HG02981 (cell line): ENCODE data around the gene NUBP2.

Experiments used
- ATAC-seq: cut with Tn5 transposase; IDR thresholded peaks from one replicate; pipeline ENCODE4 v1.9.1; 2021; ENCODE audit warnings: mild to moderate bottlenecking, moderate library complexity; ENCODE audit not compliant: unreplicated experiment

Gene NUBP2

DNA sequence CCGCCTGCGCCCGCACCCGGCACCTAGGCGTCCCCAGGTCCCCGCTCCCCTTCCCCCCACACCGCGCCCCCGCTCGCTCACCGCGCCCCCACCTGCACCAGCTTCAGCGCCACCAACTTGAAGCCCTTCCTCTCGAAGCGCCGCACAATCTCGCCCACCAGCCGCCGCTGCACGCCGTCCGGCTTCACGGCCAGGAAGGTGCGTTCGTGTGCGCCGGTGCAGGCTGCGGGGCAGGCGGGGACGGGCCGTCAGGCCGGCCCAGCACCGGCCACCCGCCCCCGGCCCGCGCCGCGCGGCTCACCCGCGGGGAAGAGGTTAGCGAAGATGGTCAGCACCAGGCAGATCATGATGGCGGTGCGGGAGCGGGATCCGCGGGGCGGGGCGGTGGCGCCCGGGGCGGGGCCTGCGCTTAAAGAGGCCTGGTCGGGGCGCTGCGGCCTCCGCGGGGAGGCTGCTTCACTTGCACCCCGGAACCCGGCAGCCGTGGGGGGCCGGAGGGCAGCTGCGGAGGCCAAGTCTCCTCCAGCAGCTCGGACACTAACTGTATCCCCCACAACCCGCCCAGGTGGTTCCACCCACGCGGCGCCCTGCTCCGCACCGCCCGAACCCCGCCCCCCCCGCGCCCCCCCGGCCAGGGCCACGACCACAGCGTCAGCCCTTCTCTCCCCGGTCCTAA is 11.4 kb upstream of the NUBP2 start, which contains the start of gene NME3:
Gene NME3, minus strand, starts transcription at position 356 of the 676 bp plus-strand sequence. Its CDS starts 9 bp downstream, at position 347.
- no peak for ATAC-seq

DNA sequence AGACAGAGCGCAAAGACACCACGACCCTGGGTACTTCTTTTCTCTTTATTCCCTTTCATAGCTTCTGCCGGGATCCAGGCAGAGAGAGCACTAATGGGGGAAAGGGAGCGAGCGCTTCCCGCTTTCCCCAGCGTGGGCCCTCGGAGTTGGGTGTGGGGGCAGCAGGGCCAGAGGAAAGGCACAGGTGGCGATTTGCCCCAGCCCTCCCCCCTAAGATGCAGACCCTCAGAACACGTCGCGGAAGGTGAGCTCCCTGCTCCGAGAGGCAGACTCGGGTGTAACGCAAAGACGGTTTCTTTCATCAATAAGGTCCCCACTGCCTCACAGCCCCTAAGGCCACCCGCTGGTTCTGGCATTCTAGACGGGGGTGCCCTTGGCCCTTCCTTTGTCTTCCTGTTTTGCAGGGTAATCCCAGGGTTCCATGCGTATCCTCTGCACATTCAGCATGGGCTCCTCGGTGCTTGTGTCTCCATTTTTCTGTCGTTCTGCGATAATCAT is 10.8 kb upstream of the NUBP2 start:
- ATAC-seq, result no peak

DNA sequence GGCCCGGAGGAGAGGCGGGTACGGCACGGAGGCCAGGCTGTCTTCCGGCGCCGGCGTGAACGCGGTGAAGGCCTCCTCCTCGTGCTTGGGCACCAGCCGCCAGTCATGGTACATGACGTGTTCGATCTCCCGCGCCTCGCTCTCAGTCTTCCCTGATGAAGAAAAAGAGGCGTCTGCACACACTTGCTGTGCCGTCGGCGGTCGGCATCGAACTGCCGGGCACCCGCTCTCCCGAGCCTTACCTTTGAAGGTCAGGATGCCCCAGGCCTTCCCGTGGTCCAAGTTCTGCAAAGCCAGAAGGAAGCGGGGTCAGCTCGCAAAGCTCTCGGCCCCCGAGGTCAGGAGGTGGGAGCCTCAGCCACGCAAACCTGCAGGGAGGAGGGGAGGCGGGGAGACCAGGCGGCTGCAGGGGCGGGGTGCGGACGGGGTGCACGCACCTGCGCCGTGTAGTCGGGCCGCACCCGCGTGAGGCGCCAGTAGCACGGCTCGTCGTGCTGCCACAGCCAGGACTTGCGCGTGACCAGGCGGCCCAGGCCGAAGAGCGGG is 10.3 kb upstream of the NUBP2 start, which contains the start of gene EME2:
Gene EME2, plus strand, starts transcription at position 449 of the 546 bp plus-strand sequence. CDS start 418 bp downstream, outside the sequence.
- no peak for ATAC-seq

DNA sequence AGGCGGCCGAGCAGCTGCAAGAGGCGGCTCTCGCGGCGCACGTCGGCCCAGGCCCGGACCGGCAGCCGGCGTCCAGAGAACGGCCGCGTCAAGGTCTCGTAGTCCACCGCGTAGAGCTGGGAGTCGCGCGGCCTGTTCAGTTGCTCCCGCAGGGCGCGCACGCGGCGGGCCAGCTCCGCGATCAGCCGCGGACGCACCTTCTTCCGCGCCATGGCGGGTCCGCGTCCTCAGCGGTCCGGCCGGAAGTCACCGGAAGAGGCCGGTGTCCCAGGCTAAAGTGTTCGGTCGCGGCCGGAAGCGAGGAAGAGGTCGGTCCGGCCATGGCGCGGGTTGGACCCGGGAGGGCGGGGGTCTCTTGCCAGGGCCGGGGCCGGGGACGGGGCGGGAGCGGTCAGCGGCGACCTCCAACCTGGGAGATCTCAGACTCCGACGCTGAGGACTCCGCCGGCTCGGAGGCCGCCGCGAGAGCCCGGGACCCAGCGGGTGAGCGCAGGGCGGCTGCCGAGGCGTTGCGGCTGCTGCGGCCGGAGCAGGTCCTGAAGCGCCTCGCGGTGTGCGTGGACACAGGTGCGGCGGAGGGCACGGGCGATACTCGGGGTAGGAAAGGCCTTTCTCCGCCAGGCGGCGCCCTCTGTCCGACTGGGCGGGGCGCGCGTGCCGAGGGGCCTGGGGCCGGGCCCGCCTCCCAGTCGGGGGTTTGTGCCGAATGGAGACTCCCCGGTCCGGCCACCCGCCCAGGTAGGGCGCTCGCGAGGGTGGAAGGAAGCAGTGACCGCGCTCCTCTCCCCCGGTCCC is 9.7 kb upstream of the NUBP2 start, which contains the start of gene MRPS34:
Gene MRPS34, minus strand, starts transcription at position 227 of the 795 bp plus-strand sequence. Its CDS starts 15 bp downstream, at position 212.
- peak; percentile 36 for ATAC-seq

DNA sequence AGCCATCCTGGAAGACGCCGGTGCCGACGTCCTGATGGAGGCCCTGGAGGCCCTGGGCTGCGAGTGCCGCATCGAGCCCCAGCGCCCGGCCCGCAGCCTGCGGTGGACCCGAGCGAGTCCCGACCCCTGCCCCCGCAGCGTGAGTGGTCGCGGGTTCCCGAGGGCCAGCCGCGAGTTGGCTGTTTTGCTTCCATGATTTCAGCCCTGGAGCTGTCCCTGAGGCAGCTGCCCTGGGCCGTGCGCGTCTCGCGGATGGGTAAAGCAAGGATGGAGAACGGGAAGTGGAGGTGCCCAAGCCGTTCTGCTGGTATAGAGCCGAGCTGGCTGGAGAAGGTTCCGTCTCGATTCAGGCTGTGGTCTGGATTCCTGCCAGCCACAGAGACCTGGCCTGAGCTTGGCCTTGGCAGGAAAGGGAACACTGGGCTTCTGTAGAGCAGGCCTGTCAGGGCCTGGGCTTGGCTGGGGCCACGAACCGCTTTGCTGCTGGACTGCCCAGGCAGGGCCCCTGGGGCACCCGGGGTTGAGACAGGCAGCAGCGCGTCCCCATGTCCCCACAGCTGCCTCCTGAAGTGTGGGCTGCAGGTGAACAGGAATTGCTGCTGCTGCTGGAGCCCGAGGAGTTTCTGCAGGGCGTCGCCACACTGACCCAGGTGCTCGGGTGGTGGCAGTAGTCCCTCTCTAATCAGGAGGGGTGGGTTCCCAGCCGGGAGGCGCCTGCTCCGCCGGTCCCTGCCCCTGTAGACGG is 8.9 kb upstream of the NUBP2 start:
- ATAC-seq, result no peak

DNA sequence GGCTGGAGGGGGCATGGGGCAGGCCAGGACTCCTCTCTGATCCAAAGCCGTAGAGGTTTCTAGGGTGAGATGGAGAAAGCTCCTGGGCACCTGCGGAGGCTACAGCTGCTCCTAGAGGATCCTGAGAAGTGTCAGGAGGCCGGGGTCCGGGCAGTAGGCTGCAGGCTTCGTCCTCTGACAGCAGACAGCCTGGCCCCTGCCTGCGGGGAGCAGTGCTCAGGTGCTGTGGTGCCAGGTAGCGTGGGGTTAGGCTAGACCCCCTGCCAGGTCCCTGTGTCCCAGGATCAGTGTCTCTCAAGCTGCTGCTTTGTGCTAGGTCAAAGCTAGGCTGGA is 8.3 kb upstream of the NUBP2 start:
- no peak for ATAC-seq

DNA sequence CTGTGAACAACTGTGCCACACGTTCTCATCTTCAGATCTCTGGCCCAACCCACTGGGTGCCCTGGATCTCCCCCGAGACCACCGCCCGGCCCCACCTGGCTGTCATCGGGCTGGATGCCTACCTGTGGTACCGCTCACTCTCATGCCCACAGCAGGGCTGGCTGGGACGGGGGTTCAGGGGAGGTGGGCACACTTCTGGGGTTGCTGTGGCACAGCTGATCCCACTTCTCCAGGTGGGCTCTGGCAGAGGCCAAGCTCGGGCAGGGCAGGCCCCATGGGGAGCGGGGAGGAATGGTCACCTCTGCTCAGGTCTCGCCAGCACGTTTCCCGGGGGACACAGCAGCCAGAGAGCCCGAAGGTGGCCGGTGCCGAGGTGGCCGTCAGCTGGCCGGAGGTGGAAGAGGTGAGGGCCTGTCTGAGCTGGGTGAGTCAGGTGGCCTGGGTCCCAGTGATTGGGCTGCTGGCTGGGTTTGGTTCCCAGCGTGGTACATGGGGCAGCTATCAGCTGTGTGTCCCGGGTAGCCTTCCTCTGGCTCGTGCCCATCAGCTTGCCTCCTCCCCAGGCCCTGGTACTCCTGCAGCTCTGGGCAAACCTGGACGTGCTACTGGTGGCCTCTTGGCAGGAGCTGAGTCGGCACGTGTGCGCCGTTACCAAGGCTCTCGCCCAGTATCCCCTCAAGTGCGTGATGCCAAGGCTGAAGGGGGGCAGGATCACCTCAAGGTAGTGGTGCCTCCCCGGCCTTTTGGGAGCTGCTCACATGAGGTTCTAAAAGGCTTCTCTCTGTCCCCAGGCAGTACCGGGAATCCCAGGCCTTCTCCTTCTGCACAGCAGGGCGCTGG is 7.5 kb upstream of the NUBP2 start:
- ATAC-seq, result no peak

DNA sequence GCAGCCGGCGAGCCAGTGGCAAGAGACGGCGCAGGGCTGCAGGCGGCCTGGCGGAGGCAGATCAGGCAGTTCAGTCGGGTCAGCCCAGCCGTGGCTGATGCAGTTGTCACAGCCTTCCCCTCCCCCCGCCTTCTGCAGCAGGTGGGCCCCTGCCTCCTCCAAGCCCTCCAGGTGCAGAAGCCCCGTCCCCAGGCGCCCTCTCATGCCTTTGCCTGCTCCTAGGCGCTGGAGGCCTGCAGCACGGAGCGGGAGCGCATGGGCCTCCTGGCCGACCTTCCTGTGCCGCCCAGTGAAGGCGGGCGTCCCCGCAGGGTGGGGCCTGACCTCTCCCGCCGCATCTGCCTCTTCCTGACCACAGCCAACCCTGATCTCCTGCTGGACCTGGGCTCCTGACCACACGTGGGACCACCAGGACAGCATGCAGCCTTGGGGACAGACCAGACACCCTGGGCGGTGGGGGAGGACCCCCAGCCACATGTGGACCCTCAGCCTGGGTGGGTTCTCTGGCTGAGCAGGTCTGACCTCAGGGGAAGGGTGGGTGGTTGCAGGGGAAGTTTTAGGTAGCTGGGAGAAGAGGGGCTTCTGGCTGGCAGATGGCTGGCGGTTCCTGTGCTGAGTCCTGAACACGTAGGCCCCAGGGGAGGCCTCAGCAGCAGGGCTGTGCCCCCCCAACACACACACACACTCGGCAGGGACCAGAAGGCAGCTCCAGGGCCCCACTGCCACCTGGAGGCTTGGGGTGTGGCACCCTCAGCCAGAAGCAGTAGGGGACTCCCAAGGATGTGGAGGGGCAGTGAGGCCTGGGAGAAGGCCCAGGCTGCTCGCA is 6.7 kb upstream of the NUBP2 start:
- no peak for ATAC-seq

DNA sequence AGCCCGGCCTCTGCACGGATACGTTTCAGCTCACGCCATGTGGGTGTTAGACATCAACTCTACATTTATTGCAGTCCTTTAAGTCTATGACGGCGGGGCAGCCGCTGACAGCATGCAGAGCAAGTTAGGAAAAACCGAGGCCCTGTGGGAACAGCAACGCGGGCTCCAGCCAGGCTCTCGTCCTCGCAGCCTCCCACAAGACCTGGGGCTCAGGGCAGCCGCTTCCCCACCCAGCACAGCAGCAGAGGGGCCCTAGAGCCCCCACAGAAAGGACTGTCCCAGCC is 6.1 kb upstream of the NUBP2 start:
- no peak for ATAC-seq

DNA sequence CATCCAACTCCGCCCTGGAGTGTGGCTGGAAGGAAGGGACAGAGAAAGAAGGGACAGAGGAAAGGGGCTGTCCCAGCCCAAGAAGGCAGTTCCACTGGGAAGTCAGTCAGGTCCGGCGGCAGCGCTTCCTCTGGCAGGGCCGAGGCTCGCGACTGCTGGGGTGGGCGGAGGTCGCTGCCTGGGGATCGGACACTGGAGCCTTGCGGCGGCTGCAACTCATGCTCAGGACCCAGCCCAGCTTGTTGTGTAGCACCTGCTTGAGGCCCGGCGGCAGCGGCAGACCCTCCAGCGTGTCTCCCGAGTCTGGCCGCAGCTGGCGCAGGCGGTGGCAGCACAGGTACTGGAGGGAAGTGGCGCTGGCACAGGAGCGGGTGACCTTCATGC is 5.8 kb upstream of the NUBP2 start:
- no peak for ATAC-seq

DNA sequence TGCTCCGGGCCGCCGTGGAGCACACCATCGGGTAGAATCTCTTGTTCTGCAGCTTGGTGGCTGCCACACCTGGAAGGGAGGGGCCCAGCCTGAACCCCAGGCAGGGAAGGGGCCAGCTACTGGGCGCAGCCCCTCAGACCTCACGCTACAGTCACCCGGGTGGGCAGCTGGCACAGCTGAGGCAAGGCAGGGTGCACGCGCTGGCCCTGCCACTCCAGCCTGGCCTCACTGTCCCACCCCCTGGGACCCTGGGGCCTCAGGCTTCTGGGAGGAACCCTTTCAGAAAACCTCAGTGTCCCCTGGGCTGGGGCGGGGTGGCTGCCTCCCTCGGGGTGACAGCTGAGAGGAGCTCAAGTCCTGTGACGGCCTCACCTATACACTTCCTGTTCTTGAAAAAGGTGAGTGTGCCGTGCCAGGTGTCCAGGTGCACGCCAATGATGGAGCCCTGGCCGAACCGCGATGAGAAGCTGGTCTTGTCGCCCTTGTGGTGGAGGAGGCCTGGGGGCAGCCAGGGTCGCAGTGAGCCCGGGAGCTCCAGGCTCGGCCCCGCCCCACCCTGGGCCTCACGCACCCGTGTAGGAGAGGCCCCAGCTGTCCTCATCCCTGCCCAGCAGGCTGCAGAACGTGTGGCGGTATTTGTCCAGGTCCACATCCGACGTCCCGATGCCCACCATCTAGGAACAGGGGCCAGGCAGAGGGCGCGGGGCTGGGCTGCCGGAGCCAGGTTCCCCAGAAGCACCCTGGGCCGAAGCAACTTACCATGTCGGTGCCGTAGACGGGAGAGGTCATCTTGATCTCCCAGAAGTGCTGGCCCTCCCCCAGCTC is 5.2 kb upstream of the NUBP2 start:
- no peak for ATAC-seq

DNA sequence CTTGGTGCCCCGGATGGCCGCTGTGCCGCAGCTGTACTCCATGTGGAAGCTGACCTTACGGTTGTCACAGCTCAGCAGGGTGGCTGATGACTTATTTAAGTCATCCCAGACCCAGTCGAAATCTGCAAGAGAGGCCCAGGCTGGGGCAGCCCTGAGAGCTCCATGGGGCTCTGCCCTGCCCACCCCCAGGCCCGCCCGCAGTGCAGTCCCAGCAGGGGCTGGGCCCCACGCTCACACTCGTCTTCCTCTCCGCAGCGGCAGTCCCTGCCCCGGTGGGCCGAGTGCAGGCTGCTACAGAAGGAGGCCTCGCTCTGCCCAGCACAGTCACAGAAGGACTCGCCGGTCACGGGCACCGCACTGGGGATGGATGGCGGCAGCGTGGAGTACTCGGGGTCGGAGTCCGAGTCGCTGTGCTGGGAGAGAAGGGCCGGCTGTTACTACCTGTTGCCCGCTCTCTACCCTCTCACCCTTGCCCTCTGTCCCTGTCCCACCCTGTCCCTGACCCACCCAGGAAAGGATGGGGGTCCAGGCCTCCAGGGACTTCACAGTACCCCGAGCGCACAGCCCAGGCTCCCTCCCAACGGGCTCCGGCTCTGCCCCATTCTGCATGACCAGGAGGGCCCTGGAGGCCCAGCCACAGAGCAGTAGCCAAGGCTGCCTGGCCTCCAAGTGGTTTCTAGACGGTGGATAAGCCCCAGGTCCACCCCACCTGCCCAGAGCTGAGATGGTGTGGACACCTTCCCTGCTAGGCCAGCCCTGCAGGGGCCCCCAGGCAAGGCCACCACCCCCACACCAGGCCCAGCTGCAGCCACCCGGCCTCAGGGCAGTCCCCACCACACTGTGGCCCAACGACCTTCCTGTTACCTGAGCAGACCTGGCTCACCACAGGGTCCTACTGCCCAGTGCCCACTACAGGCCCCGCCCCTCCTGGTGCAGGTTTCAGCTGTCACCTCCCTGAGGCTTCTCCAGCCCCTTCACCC is 4.3 kb upstream of the NUBP2 start:
- ATAC-seq, result no peak

DNA sequence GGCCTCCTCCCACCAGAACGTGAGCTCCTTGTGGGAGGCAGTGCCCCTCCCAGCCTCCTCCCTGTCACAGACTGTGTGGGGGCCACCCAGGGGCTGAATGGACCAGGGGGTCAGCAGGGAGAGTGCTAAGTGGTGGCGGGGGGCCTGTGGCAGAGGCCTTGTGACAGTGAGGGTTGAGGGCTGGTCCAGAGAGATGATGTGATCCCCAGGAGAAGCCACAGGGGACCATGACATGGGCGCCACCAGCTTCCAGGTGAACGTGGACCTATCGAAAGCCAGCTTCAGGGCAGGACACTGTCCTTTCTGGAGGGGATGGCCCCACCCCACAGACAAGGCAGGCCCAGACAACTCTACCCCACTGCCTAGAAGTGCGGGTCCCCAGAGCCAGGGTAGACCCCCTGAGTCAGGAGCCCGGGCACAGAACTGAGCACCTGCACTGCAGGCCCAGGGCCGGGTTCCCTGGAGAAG is 3.5 kb upstream of the NUBP2 start:
- no peak for ATAC-seq

DNA sequence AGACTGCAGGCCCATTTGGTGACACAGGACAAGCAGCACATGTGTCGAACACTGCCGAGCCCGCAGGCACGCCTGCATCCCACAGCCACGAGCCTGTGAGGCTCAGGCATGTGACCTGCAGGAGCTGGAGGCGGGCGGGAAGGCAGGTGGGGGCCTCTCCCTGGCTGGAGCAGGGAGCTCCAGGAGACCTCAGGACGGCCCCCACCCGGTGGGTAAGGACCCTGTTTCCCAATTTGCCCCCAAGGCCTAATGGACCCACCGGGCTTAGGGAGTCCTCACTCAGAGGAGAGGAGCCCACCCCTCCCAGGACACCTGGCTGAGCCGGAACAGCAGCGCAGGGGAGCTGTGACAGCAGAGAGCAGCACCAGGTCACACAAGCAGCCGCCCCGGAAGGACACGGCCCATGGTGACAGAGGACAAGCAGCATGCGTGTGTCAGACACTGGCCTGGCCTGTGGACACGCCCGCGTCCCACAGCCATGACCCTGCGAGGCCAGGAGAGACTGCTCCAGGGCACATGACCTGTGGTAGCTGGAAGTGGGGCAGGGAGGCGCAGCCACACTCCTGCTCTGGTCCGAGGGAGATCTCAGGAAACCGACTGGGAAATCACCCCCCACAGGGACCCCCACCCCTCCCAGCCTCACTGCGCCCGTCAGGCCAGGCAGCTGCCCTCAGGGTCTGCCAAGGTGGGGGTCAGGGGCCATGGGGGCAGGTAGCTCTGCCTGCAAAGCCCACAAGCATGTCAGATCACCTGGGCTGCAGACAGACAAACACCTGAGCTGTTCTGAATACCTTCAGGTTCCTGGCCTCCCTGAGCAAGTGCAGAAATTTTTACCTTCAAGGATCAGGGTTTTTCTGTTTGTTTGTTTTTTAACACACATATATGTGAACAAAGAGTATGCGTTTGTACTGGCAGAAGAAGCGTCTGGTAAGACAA is 2.8 kb upstream of the NUBP2 start:
- ATAC-seq, result no peak

DNA sequence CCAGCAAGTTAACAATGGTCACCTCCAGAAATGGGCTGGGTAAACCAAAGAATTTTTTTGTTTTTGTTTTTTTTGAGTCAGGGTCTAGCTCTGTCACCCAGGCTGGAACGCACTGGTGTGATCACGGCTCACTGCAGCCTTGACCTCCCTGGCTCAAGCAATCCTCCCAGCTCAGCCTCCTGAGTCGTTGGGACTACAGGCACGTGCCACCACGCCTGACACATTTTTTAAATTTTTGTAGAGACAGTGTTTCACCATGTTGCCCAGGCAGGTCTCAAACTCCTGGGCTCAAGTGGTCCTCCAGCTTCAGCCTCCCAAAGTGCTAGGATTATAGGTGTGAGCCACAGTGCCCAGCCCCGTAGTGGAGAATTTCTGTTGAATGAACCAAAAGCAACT is 2.1 kb upstream of the NUBP2 start:
- ATAC-seq, result no peak

DNA sequence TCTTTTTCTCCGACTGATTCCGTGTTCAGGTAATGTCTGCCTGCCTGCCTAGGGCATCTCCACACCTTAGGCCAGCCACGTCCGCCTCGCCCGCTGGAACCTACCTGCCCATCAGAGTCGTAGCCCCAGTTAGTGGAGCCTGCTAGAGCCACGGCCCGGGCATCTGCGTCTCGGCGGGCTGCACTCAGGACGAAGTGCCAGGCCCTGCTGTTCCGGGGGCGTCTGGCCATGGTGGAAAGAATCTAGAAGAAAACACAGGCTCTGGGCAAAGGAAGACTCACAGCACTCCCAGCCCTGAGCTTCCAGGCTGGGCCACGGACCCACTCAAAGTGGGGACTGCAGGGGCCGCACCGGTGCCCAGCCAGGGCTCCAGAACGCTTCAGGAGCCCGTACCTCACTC is 1.5 kb upstream of the NUBP2 start:
- no peak for ATAC-seq
